Measurements from ENCODE around the gene TLNRD1.

The TLNRD1 gene

GRCh38 chr15:81029414-81030300 is 28.9 kb downstream of the TLNRD1 start:
- DNase-seq: no peak

- DNase-seq: no peak
Observed at GRCh38 chr15:81030301-81030750, 29.6 kb downstream of the TLNRD1 start.

GRCh38 chr15:81031203-81031602 is 30.5 kb downstream of the TLNRD1 start:
- no peak for DNase-seq

DNA sequence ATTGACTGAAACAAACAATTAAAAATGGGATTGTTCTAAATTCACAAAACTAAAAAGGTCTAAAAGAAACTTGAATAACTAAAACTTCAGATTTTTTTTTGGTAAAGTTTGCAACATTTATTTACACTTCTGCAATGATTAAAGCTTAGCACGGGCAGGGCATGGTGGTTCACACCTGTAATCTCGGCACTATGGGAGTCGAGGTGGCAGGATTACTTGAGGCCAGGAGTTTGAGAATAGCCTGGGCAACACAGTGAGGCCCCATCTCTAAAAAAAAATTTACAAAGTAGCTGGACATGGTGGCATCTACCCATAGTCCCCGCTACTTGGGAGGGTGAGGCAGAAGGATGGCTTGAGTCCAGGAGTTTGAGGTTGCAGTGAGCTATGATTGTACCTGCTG is 31.6 kb downstream of the TLNRD1 start:
- DNase-seq: no peak

DNA sequence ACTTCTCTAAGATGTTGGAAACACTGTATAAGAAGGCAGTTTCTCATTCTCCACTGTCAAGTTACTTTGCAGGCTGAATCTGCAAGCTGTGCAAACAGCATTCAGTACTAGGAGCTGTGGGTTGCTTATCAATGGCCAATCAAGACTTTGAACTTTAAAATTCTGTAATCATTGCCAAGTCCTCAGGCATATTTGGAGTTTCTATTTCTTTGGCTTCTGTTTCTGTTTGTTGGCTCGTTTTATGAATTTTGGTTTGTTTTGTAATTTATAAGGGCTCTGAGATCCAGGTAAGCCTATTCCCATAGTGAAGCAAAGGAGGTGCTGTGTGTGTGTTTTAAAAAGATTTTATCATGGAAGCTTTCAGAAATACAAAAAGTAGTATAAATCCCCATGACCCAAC is 32.1 kb downstream of the TLNRD1 start:
- no peak for DNase-seq

DNA sequence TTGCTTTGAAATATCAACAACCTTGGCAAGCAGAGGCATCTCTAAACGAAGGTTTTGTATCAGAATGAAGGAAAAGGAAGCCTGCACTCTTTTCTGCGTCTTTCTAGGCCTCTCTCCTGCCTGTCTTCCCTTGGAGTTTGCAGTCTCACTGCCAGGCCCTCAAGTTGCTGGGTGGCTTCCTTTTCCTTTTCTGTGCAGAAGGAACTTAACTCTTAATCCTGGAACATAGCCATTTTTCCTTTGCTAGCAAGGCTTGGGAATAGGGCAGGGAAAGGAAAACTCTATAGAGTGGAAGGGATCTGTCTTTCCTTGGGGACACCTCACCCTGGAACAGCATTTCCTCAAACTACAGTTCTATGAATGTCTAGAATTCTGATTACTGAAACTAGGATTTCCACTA is 32.8 kb downstream of the TLNRD1 start:
- DNase-seq: no peak

DNA sequence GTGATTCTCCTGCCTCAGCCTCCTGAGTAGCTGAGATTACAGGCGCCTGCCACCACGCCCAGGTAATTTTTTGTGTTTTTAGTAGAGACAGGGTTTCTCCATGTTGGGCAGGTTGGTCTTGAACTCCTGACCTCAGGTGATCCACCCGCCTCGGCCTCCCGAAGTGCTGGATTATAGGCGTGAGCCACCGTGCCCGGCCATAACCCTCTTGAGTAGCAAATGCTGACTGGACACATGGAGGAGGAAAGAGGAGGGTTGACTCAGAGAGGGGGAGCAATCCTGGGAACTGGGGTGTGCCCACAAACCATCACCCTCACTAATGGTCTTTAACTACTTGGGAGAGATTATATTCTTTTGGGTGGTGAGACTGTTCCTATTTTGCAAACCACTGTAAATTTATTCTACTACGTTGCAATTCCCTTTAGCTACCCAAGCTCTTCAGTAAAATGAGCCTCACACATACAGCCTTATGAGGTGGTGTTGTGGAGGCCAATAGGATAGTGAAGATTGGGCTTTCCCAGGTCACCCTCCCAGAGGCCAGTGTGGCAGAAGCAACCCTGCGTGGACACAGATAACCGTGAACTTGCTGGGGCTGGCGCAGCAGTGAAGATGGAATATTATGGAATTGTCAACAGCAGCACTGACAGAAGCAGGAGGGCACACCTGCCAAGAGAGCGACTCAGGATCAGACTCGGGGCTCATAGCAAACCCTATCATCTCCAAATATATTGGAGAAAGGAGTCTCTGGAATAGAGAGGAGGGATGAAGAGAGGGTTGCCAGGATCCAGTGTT is 37.4 kb downstream of the TLNRD1 start:
- DNase-seq: no peak

GRCh38 chr15:81038975-81039607 is 38.4 kb downstream of the TLNRD1 start:
- DNase-seq: no peak

- DNase-seq: no peak
Observed at GRCh38 chr15:81040757-81041156, 40.0 kb downstream of the TLNRD1 start.

- DNase-seq: no peak
Observed at GRCh38 chr15:81043281-81043934, 42.7 kb downstream of the TLNRD1 start.

DNA sequence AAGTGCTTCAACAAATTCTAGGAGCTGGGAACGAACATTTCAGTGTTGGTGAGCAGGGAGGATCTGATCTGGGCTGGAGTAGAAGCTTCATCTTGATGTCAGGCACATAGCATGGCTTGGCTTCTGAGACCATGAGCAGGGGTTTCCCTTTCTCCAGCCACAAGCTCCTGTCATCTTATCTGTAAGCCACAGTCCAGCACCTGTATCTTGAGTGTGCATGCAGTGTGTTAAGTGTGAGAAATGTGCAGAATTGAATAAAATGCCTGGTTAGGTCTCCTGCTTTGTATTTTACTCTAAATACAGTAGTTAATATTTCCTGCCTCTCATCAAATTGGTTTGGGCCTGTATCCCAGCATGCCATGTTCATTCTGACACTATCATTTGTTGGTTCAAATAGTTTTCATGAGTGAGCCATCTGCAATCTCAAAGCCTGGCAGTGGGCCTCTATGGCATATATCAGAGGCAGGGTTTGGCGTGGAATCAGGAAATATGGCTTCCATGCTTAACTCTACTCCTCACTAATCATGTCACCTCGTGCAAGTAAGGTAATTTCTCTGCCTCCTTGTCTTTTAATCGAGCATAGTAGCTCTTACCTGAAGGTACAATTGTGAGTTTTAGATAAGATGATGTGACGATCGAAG is 43.3 kb downstream of the TLNRD1 start:
- no peak for DNase-seq

DNA sequence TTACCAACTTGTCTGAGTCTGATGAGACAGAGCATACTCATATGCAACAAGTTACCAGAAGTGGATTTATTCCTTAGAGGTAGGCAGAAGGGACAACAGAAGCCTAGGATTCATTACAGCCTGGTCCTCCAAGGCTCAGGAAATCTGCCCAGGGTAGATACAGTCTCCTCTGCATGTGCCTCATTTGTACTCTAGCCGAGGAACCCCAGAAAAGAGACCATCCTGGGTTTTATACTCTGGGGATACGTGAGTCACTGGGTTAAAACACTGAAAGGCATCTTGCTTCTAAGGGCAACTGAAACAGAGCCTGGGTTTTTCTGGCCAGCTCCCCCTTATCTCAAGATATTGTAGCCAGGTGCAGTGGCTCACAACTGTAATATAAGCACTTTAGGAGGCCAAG is 45.6 kb downstream of the TLNRD1 start:
- DNase-seq: no peak

GRCh38 chr15:81047928-81048327 is 47.2 kb downstream of the TLNRD1 start:
- no peak for DNase-seq

- DNase-seq: no peak
Observed at GRCh38 chr15:81049835-81050234, 49.1 kb downstream of the TLNRD1 start.

GRCh38 chr15:81050259-81050658 is 49.5 kb downstream of the TLNRD1 start:
- DNase-seq: no peak

DNA sequence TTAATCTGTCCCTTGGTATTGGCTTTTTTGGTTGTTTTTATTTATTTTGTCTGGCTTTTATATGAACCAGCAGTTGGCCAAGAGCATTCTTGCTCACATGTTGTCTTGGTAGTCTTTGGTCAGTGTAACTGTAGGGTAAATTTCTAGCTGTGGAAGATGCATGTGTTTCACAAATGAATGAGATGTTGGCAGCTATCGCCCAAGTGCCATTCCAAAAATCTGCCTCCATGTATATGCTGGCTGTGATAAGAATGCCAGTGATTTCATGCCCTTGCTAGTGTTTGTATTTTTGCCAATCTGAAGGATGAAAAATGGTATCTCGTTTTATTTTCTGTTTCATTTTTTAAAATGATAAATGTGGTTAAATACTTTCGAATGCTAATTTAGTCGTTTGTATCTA is 50.1 kb downstream of the TLNRD1 start:
- DNase-seq: no peak

DNA sequence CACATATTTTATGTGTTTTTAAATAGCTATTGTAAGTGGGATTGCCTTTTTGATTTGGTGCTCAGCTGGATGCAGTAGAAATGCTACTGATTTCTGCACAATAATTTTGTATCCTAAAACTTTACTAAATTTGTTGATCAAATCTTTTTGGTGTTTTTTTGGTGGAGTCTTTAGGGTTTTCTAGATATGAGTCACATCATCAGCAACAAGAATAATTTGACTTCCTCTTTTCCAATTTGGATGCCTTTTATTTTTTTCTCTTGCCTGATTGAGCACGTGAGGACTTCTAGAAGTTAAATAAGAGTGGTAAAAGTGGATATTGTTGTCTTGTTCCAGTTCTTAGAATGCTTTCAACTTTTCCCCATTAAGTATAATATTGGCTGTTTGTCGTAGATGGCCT is 51.3 kb downstream of the TLNRD1 start:
- DNase-seq: no peak

DNA sequence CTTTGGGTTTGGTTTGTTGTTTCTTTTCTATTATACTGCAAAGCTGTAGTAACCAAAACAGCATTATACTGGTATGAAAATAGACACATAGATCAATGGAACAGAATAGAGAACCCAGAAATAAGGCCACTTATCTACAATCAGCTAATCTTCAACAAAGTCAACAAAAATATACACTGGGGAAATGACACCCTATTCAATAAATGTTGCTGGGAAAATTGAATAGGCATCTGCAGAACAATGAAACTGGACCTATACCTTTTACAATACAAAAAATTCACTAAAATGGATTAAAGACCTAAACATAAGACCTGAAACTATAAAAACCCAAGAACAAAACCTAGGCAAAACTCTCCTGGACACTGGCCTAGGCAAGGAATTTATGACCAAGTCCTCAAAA is 52.9 kb downstream of the TLNRD1 start:
- no peak for DNase-seq

DNA sequence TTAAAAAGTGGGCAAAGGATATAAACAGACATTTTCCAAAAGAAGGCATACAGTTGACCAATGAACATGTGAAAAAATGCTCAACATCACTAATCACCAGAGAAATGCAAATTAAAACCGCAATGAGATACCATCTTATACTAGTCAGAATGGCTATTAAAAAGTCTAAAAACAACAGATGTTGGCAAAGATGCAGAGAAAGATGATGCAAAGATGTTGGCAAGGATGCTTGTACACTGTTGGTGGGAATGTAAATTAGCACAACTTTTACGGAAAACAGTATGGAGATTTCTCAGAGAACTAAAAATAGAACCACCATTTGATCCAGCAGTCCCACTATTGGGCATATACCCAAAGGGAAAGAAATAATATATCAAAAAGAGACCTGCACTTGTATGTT is 53.5 kb downstream of the TLNRD1 start:
- DNase-seq: no peak

Measured in SW 1271 (cell line).